ENCODE measurements around the gene ZNF407.

The ZNF407 gene

GRCh38 chr18:74982946-74983635 lies 385.4 kb downstream of the ZNF407 start:
- DNase-seq = no peak

GRCh38 chr18:74989134-74989533 lies 391.5 kb downstream of the ZNF407 start:
- no peak for DNase-seq

GRCh38 chr18:74990563-74991081 lies 393.0 kb downstream of the ZNF407 start:
- DNase-seq = no peak

- no peak for DNase-seq
Observed at GRCh38 chr18:74994502-74995418, 397.1 kb downstream of the ZNF407 start.

GRCh38 chr18:74995419-74995736 lies 397.7 kb downstream of the ZNF407 start:
- no peak for DNase-seq

- no peak for DNase-seq
Observed at GRCh38 chr18:74996055-74996454, 398.4 kb downstream of the ZNF407 start.

GRCh38 chr18:74996996-74997395 lies 399.3 kb downstream of the ZNF407 start:
- no peak for DNase-seq

- no peak for DNase-seq
Observed at GRCh38 chr18:75000920-75001319, 403.2 kb downstream of the ZNF407 start.

GRCh38 chr18:75003039-75003438 lies 405.4 kb downstream of the ZNF407 start:
- no peak for DNase-seq

- DNase-seq = no peak
Observed at GRCh38 chr18:75003764-75004690, 406.4 kb downstream of the ZNF407 start.

- DNase-seq = no peak
Observed at GRCh38 chr18:75005626-75006025, 408.0 kb downstream of the ZNF407 start.

GRCh38 chr18:75008186-75008585 lies 410.5 kb downstream of the ZNF407 start:
- no peak for DNase-seq

GRCh38 chr18:75009296-75009695 lies 411.6 kb downstream of the ZNF407 start:
- no peak for DNase-seq

- DNase-seq = no peak
Observed at GRCh38 chr18:75009878-75010277, 412.2 kb downstream of the ZNF407 start.

GRCh38 chr18:75010278-75010677 lies 412.6 kb downstream of the ZNF407 start:
- DNase-seq = no peak

- DNase-seq = no peak
Observed at GRCh38 chr18:75010689-75011088, 413.0 kb downstream of the ZNF407 start.

- DNase-seq = no peak
Observed at GRCh38 chr18:75016025-75016717, 418.5 kb downstream of the ZNF407 start.

- no peak for DNase-seq
Observed at GRCh38 chr18:75023473-75023872, 425.8 kb downstream of the ZNF407 start.

GRCh38 chr18:75024871-75025270 lies 427.2 kb downstream of the ZNF407 start:
- DNase-seq = no peak

- no peak for DNase-seq
Observed at GRCh38 chr18:75025573-75025972, 427.9 kb downstream of the ZNF407 start.

GRCh38 chr18:75029481-75029880 lies 431.8 kb downstream of the ZNF407 start:
- DNase-seq = no peak

- DNase-seq = no peak
Observed at GRCh38 chr18:75031717-75032317, 434.1 kb downstream of the ZNF407 start.

All from stimulated activated naive CD4-positive, alpha-beta T cell treated with Interleukin-2 at 50 U/mL for 16 hours (primary cell).